CD14-positive monocyte (primary cell): Measurements from ENCODE around the gene AGPAT3. TPM values are rescaled to one million over a fixed set of nuclear protein-coding genes. Genes with fewer than 3 reads are reported as not detected.

Experiments used
- DNase-seq, 3 donors: peaks; one replicate each; pipeline ENCODE4 v3.0.0-alpha.2; 2011 to 2022
- H2AFZ ChIP-seq: 2 replicates; pipeline ENCODE4 v1.6.0; 2012; ENCODE audit warnings: mild to moderate bottlenecking, low read depth, low read length, inconsistent platforms; ENCODE audit not compliant: insufficient read depth, poor library complexity, severe bottlenecking
- H3K27ac ChIP-seq, 2 donors: 1 replicate in 1 of 2; 2 replicates in 1 of 2; pipeline ENCODE4 v1.5.1; 2012 to 2013; ENCODE audit warnings: low read length in 2 of 2, control low read depth in 1 of 2, inconsistent platforms in 1 of 2, low read depth in 1 of 2, mild to moderate bottlenecking in 1 of 2
- H3K27me3 ChIP-seq, 2 donors: one replicate each; pipeline versions ENCODE4 v1.6.0 to v1.6.1; 2011 to 2013; ENCODE audit warnings: low read length in 2 of 2; ENCODE audit not compliant: control insufficient read depth in 2 of 2, insufficient read depth in 2 of 2
- H3K36me3 ChIP-seq, 2 donors: replicated peaks in 1 of 2; 1 replicate in 1 of 2; 2 replicates in 1 of 2; pipeline versions ENCODE4 v1.5.1 to v1.6.1; 2012 to 2013; ENCODE audit warnings: low read length in 2 of 2, control low read depth in 1 of 2, inconsistent platforms in 1 of 2, mild to moderate bottlenecking in 1 of 2; ENCODE audit not compliant: insufficient read depth in 2 of 2, control insufficient read depth in 1 of 2
- H3K4me1 ChIP-seq, 2 donors: 1 replicate in 1 of 2; 2 replicates in 1 of 2; pipeline versions ENCODE4 v1.5.1 to v1.6.1; 2012 to 2013; ENCODE audit warnings: low read length in 2 of 2, control low read depth in 1 of 2, inconsistent platforms in 1 of 2, mild to moderate bottlenecking in 1 of 2, moderate library complexity in 1 of 2; ENCODE audit not compliant: insufficient read depth in 2 of 2, control insufficient read depth in 1 of 2
- H3K4me2 ChIP-seq: replicated peaks from 2 replicates; pipeline ENCODE3; 2012; ENCODE audit warnings: low read length, moderate library complexity, mild to moderate bottlenecking; ENCODE audit not compliant: poor library complexity, severe bottlenecking; ENCODE audit errors: extremely low read depth
- H3K4me3 ChIP-seq, 3 experiments: fragments of 200-600 bp in 1 of 3; sonication (generic) in 1 of 3; replicated peaks in 1 of 3; 1 replicate in 2 of 3; 2 replicates in 1 of 3; pipeline ENCODE4 v1.5.1; 2011 to 2013; ENCODE audit warnings: low read length in 3 of 3, mild to moderate bottlenecking in 3 of 3, control low read depth in 2 of 3, low read depth in 2 of 3, inconsistent platforms in 1 of 3, moderate library complexity in 1 of 3
- H3K79me2 ChIP-seq: 2 replicates; pipeline ENCODE4 v1.6.0; 2012; ENCODE audit warnings: mild to moderate bottlenecking, control low read depth, inconsistent platforms, low read length, moderate library complexity; ENCODE audit not compliant: insufficient read depth
- H3K9ac ChIP-seq: 2 replicates; pipeline ENCODE4 v1.6.0; 2017; ENCODE audit warnings: low read length, mild to moderate bottlenecking; ENCODE audit not compliant: insufficient read depth, poor library complexity, severe bottlenecking
- H3K9me3 ChIP-seq, 2 donors: replicated peaks in 1 of 2; 1 replicate in 1 of 2; 2 replicates in 1 of 2; pipeline versions ENCODE4 v1.5.1 to v1.6.1; 2012 to 2013; ENCODE audit warnings: low read length in 2 of 2, control low read depth in 1 of 2; ENCODE audit not compliant: control insufficient read depth in 1 of 2, insufficient read depth in 1 of 2
- H4K20me1 ChIP-seq: 2 replicates; pipeline ENCODE4 v1.6.0; 2012; ENCODE audit warnings: mild to moderate bottlenecking, low read length, control low read depth, moderate library complexity; ENCODE audit not compliant: insufficient read depth
- H3K27ac Mint-ChIP-seq, 7 donors: one replicate each; pipeline ENCODE4 v1.8.0; 2020; ENCODE audit warnings: mild to moderate bottlenecking in 7 of 7, mixed read lengths in 7 of 7, moderate library complexity in 6 of 7, inconsistent platforms in 2 of 7
- H3K27me3 Mint-ChIP-seq, 3 donors: one replicate each; pipeline ENCODE4 v1.8.0; 2021 to 2022; ENCODE audit warnings: low read depth in 3 of 3, mild to moderate bottlenecking in 3 of 3, mixed read lengths in 3 of 3, moderate library complexity in 3 of 3, inconsistent platforms in 1 of 3
- H3K36me3 Mint-ChIP-seq, 2 donors: one replicate each; pipeline ENCODE4 v1.8.0; 2020; ENCODE audit warnings: mixed read lengths in 2 of 2, inconsistent platforms in 1 of 2, mild to moderate bottlenecking in 1 of 2
- H3K4me1 Mint-ChIP-seq: one replicate; pipeline ENCODE4 v1.8.0; 2020; ENCODE audit warnings: mild to moderate bottlenecking, mixed read lengths
- H3K4me3 Mint-ChIP-seq, 2 donors: one replicate each; pipeline ENCODE4 v1.8.0; 2020; ENCODE audit warnings: mild to moderate bottlenecking in 2 of 2, mixed read lengths in 2 of 2, moderate library complexity in 1 of 2
- H3K9me3 Mint-ChIP-seq, 7 donors: one replicate each; pipeline ENCODE4 v1.8.0; 2020 to 2022; ENCODE audit warnings: mixed read lengths in 7 of 7, mild to moderate bottlenecking in 6 of 7, moderate library complexity in 6 of 7, inconsistent platforms in 2 of 7
- WGBS: methylation state at CpG from one replicate; pipeline ENCODE4 v1.1.5; 2013; ENCODE audit warnings: missing lambda C conversion rate; ENCODE audit not compliant: insufficient coverage; 5-methylcytosine and 5-hydroxymethylcytosine counted together
- intact Hi-C, 2 donors: fragments of 100-400 bp; cut with micrococcal nuclease; formaldehyde crosslinking; loops; one replicate each; pipeline versions ENCODE4 v1.15.0 to v1.15.1; 2023
- polyA plus RNA-seq, 3 donors: library from polyadenylated mRNA; depleted of rRNA in 1 of 3; unstranded in 2 of 3; stranded (reverse) in 1 of 3; fragments of 300-500 nt in 2 of 3; fragments of >200 nt in 1 of 3; fragmentation: Illumina TruSeq in 2 of 3; gene quantifications; 1 replicate in 2 of 3; 2 replicates in 1 of 3; pipeline ENCODE4 v1.2.3, GENCODE V29; 2012 to 2021
- TF ChIP-seq, protein P1 (sequence below): fragments of 200-600 bp; IDR thresholded peaks from one replicate; pipeline ENCODE4 v1.8.0; 2022; ENCODE audit warnings: antibody characterized with exemption, mild to moderate bottlenecking

Gene AGPAT3
- polyA plus RNA-seq, 3 donors = 24.9 to 49.3 (median 26.2) TPM

DNA sequence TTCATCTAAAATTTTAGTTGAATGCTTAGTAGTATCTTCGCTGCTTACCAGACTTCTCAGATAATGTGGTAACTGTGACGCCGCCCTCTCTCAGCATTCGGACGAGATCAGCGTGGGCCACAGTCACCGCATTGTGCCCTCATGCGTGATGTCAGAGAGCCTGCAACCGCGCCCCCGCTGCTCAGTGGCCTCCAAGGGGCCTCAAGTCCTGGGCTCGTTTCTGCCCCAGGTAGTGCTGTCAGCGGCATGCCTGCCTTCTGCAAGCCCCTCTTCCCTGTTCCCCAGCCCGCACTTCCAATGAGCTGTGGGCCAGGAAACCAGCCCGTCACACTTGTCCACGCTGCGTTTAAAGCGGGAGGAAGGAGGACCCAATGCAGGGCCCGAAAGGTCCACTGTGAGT is 85.5 kb downstream of the AGPAT3 start:
- Mint-ChIP-seq H3K4me1 (peaks cover 2% of the 10 kb centered on the region), H3K4me3 (no peak overlapping the region), H3K36me3 (peaks cover 56 to 76% of the 10 kb centered on the region in 2 donors), H3K9me3 (peaks cover 0 to 17% (median 9%) of the 10 kb centered on the region in 7 donors), H3K27ac (no peak overlapping the region), H3K27me3 (peaks cover 0 to 4% (median 0%) of the 10 kb centered on the region in 3 donors)
- TF ChIP-seq, protein P1, sequence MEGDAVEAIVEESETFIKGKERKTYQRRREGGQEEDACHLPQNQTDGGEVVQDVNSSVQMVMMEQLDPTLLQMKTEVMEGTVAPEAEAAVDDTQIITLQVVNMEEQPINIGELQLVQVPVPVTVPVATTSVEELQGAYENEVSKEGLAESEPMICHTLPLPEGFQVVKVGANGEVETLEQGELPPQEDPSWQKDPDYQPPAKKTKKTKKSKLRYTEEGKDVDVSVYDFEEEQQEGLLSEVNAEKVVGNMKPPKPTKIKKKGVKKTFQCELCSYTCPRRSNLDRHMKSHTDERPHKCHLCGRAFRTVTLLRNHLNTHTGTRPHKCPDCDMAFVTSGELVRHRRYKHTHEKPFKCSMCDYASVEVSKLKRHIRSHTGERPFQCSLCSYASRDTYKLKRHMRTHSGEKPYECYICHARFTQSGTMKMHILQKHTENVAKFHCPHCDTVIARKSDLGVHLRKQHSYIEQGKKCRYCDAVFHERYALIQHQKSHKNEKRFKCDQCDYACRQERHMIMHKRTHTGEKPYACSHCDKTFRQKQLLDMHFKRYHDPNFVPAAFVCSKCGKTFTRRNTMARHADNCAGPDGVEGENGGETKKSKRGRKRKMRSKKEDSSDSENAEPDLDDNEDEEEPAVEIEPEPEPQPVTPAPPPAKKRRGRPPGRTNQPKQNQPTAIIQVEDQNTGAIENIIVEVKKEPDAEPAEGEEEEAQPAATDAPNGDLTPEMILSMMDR = no peak
- Histone ChIP-seq H3K36me3 (peaks cover 14 to 92% of the 10 kb centered on the region in 2 donors), H3K4me1 (no peaks in the 10 kb centered on the region), H3K27ac (no peak overlapping the region), H3K79me2 (peaks cover 82% of the 10 kb centered on the region), H3K9ac (no peak overlapping the region), H3K4me3 (no peak overlapping the region), H2AFZ (no peak overlapping the region), H4K20me1 (peaks cover 100% of the 10 kb centered on the region), H3K4me2 (no peak overlapping the region), H3K9me3 (peaks cover 5 to 22% of the 10 kb centered on the region in 2 donors), H3K27me3 (no peaks in the 10 kb centered on the region)
- DNase-seq = no peak
- intact Hi-C loops = no loop called here
- 96% methylated on average over 18 of the region's 19 CpGs for WGBS

DNA sequence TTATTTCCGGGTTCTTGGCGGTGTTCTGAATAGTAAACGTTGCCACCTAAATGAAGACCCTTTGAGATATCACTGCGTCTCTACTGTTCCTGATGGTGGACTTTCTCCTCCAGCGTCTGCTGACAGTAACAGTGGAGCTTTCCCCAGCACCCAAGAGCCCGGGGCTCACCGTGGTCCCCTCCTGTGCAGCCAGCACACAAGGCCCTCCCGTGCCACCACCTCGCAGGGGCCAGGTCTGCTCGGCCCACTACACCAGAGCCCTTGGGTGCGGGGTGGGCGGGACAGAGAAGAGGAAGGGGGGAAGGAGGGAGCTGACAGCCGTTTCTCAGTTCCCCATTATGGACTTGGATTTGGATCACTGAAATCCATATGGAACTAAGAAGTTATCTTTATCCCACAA is 85.9 kb downstream of the AGPAT3 start:
- H3K9ac ChIP-seq = no peak overlapping the region
- Mint-ChIP-seq H3K27ac (no peak overlapping the region), H3K4me1 (peaks cover 2% of the 10 kb centered on the region), H3K4me3 (no peak overlapping the region), H3K36me3 (peaks cover 55 to 74% of the 10 kb centered on the region in 2 donors), H3K27me3 (peaks cover 0 to 4% (median 0%) of the 10 kb centered on the region in 3 donors), H3K9me3 (peaks cover 0 to 17% (median 9%) of the 10 kb centered on the region in 7 donors)
- TF ChIP-seq, protein P1 = no peak
- H3K27me3 ChIP-seq = no peaks in the 10 kb centered on the region
- peaks cover 5 to 22% of the 10 kb centered on the region in 2 donors for H3K9me3 ChIP-seq
- H3K79me2 ChIP-seq = peaks cover 79% of the 10 kb centered on the region
- H3K36me3 ChIP-seq = peaks cover 14 to 90% of the 10 kb centered on the region in 2 donors
- WGBS = 96% methylated on average over 7 of the region's 13 CpGs
- H3K4me1 ChIP-seq = no peaks in the 10 kb centered on the region
- no peak overlapping the region for H2AFZ ChIP-seq
- H3K4me2 ChIP-seq = no peak overlapping the region
- H3K27ac ChIP-seq = no peak overlapping the region
- intact Hi-C loops = no loop called here
- no peak overlapping the region for H3K4me3 ChIP-seq
- no peak for DNase-seq
- peaks cover 100% of the 10 kb centered on the region for H4K20me1 ChIP-seq
